ENCODE measurements around the gene C1GALT1C1. TPM values are rescaled to one million over a fixed set of nuclear protein-coding genes. Genes with fewer than 3 reads are reported as not detected.

The C1GALT1C1 gene
- total RNA-seq, 5 donors from 2014 or later (not counting 1 experiment from before 2014, with no cell fraction given): 6.6 to 18.5 (median 14.8) TPM

DNA sequence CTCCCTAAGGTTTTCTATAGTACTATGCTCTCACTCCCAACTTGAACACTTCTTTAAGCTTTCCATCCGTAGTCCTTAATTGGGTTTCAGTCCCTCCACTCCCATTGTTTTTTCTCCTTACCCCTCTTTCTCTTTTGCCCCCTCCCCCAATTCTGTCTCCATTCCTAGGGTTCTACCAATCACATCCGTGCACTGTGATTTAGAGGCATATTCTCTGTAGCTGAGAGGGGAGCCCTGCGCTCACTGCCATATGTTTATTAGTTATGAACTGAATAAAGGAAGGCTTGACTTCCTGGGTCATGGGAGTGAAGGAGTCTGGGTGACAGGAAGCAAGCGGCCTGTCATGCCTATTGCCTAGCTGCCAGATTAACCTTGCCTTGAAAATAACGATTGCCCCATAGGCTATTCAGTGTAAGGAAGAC is 25.5 kb downstream of the C1GALT1C1 start:
- peak overlapping the region; percentile 95 to 99 for H3K27ac Mint-ChIP-seq
- ATAC-seq (replicated peaks in 1 of 4) (peak; percentile 65 to 76 (median 70)), DNase-seq (peak in 33 of 35 experiments; percentile 5 to 62 (median 28))
- no peaks in the 10 kb centered on the region for H3K27me3 ChIP-seq (replicated peaks in 1 of 2; ENCODE audit: control insufficient read depth in 2 of 2, extremely low read depth in 1 of 2, insufficient read depth in 2 of 2, low read length in 1 of 2)
- ChIA-PET POLR2A (interaction anchor here (0.7 to 2.6 kb wide), 4 partner anchors 22 to 43 kb away, joined by 3 to 21 read pairs (median 9); partner anchors contain the start of gene CUL4B (in 1 of the 2)), CTCF (interaction anchor here in 1 of 2 donors (0.9 to 1.5 kb wide), 3 partner anchors 43 to 186 kb away, joined by 3 to 7 read pairs (median 6); partner anchors contain the start of gene CUL4B)
- H3K4me1 Mint-ChIP-seq: peaks cover 9 to 14% (median 14%) of the 10 kb centered on the region in 3 donors
- no peaks in the 10 kb centered on the region for H3K27me3 Mint-ChIP-seq
- peak overlapping the region; percentile 93 to 99 (median 97) for H3K4me3 Mint-ChIP-seq
- H3K27ac ChIP-seq (ENCODE audit: low read length): peak overlapping the region; percentile 88
- WGBS (ENCODE audit: insufficient coverage): 0% methylated on average over 1 of the region's 5 CpGs
- peak overlapping the region; percentile 61 to 87 for H3K4me3 ChIP-seq (ENCODE audit: control insufficient read depth in 1 of 2, extremely low read depth in 1 of 2, low read length in 1 of 2)
- H3K36me3 ChIP-seq (ENCODE audit: control insufficient read depth in 2 of 2, extremely low read depth in 1 of 2, insufficient read depth in 1 of 2, low read length in 1 of 2): peaks cover 0 to 6% of the 10 kb centered on the region in 2 donors
- H3K9me3 Mint-ChIP-seq: no peaks in the 10 kb centered on the region
- peaks cover 6 to 11% of the 10 kb centered on the region in 2 experiments for H3K4me1 ChIP-seq (ENCODE audit: control insufficient read depth in 1 of 2, extremely low read depth in 1 of 2, insufficient read depth in 2 of 2, low read length in 2 of 2)
- no peaks in the 10 kb centered on the region for H3K9me3 ChIP-seq
- peaks cover 4% of the 10 kb centered on the region for H3K36me3 Mint-ChIP-seq

DNA sequence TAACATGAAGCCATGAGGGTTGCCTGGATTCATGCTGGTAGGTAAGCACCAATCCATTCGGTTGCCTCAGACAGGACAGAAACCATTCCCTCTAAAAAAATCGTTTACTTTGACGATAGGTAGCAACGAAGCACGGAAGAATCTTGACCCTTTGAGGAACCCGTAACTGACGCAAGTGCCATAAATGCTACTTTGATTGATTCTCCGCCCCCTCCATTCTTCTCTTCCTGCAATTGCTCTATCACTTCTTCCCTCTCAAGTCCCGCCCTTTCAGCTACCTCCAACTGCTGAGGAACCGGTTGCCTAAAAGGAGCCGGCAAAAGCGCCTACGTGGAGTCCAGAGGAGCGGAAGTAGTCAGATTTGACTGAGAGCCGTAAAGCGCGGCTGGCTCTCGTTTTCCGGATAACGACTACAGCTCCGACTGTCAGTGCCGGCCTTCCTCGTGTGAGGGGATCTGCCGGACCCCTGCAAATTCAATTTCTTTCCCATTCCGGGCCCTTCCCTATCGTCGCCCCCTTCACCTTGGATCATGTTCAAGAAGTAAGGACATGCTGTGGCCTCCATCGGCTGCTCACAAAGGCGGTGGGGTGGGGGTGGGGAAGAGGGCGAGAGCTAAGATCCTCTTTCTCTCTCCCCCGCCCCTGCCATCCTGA is 26.0 kb downstream of the C1GALT1C1 start, which contains the start of gene MCTS1:
Gene MCTS1, plus strand, starts transcription at position 395 of the 654 bp plus-strand sequence. Its CDS starts 136 bp downstream, at position 531.
- ChIA-PET POLR2A (interaction anchor here (0.7 to 2.6 kb wide), 5 partner anchors 23 to 45 kb away, joined by 3 to 21 read pairs (median 7); partner anchors contain the start of gene CUL4B (in 1 of the 2)), CTCF (interaction anchor here (0.6 to 1.5 kb wide), 4 partner anchors 43 to 186 kb away, joined by 3 to 7 read pairs (median 6); partner anchors contain the start of gene CUL4B (in 1 of the 2))
- H3K36me3 Mint-ChIP-seq: peaks cover 4% of the 10 kb centered on the region

DNA sequence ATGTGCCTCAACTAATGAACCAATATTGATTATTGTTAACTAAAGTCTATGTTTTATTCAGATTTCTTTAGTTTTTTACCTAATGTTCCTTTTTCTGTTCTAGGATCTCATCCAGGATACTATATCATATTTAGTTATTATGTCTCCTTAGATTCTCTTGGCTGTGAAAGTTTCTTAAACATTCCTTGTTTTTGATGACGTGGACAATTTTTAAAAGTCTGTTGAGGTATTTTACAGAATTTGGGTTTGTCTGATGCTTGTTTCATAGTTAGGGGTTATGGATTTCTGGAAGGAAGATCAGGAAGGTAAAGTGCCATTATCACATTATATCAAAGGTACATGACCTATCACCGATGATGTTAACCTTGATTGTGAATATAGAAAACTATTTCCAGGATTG is 44.2 kb downstream of the C1GALT1C1 start:
- Mint-ChIP-seq H3K9me3 (peaks cover 0 to 4% (median 0%) of the 10 kb centered on the region in 3 donors), H3K36me3 (no peaks in the 10 kb centered on the region), H3K4me1 (no peaks in the 10 kb centered on the region), H3K27me3 (peaks cover 1 to 29% of the 10 kb centered on the region in 2 donors), H3K27ac (no peak overlapping the region), H3K4me3 (no peak overlapping the region)
- ChIA-PET POLR2A (no interaction called here), CTCF (no interaction called here)
- DNase-seq: no peak
- H3K4me3 ChIP-seq (ENCODE audit: control insufficient read depth in 1 of 2, extremely low read depth in 1 of 2, low read length in 1 of 2): no peak overlapping the region
- no peaks in the 10 kb centered on the region for H3K9me3 ChIP-seq
- ATAC-seq (replicated peaks in 1 of 4): no peak
- H3K36me3 ChIP-seq (ENCODE audit: control insufficient read depth in 2 of 2, extremely low read depth in 1 of 2, insufficient read depth in 1 of 2, low read length in 1 of 2): no peaks in the 10 kb centered on the region
- H3K4me1 ChIP-seq (ENCODE audit: control insufficient read depth in 1 of 2, extremely low read depth in 1 of 2, insufficient read depth in 2 of 2, low read length in 2 of 2): no peaks in the 10 kb centered on the region
- WGBS (ENCODE audit: insufficient coverage): no CpG with 5 or more reads among the region's 2 CpGs
- H3K27ac ChIP-seq (ENCODE audit: low read length): no peak overlapping the region
- H3K27me3 ChIP-seq (replicated peaks in 1 of 2; ENCODE audit: control insufficient read depth in 2 of 2, extremely low read depth in 1 of 2, insufficient read depth in 2 of 2, low read length in 1 of 2): no peaks in the 10 kb centered on the region

More for the DNA sequence above, 26.0 kb downstream of the C1GALT1C1 start, which contains the start of gene MCTS1:
- peak; percentile 50 to 88 (median 73) for DNase-seq
- Histone ChIP-seq H3K9me3 (no peaks in the 10 kb centered on the region), H3K27ac (ENCODE audit: low read length) (peak within 1 kb of the TSS; percentile 88), H3K27me3 (replicated peaks in 1 of 2; ENCODE audit: control insufficient read depth in 2 of 2, extremely low read depth in 1 of 2, insufficient read depth in 2 of 2, low read length in 1 of 2) (no peaks in the 10 kb centered on the region), H3K4me1 (ENCODE audit: control insufficient read depth in 1 of 2, extremely low read depth in 1 of 2, insufficient read depth in 2 of 2, low read length in 2 of 2) (peaks cover 6 to 11% of the 10 kb centered on the region in 2 experiments), H3K36me3 (ENCODE audit: control insufficient read depth in 2 of 2, extremely low read depth in 1 of 2, insufficient read depth in 1 of 2, low read length in 1 of 2) (peaks cover 0 to 2% of the 10 kb centered on the region in 2 donors), H3K4me3 (ENCODE audit: control insufficient read depth in 1 of 2, extremely low read depth in 1 of 2, low read length in 1 of 2) (peak within 1 kb of the TSS; percentile 61 to 87)
- Mint-ChIP-seq H3K27ac (peak within 1 kb of the TSS; percentile 95 to 99), H3K9me3 (no peaks in the 10 kb centered on the region), H3K27me3 (no peaks in the 10 kb centered on the region), H3K4me1 (peaks cover 9 to 14% (median 14%) of the 10 kb centered on the region in 3 donors), H3K4me3 (peak within 1 kb of the TSS; percentile 93 to 99 (median 97))
- 0% methylated on average over 9 of the region's 31 CpGs for WGBS (ENCODE audit: insufficient coverage)
- ATAC-seq (replicated peaks in 1 of 4): peak; percentile 90 to 96 (median 91)

Other genes with a start within 250 kb of the C1GALT1C1 start
- 10 to 100 TPM; 21.5 to 32.2 (median 31.5) TPM for gene LAMP2, start 160.8 kb downstream of the C1GALT1C1 start, total RNA-seq
- 10 to 100 TPM; 39.4 to 44.8 (median 43.1) TPM for gene CUL4B, start 69.1 kb downstream of the C1GALT1C1 start, total RNA-seq
- 10 to 100 TPM; 18.9 to 27.2 (median 25.3) TPM for gene MCTS1, start 26.0 kb downstream of the C1GALT1C1 start, total RNA-seq
- not detected for gene CT47B1, start 245.8 kb upstream of the C1GALT1C1 start, total RNA-seq

All from T-cell (primary cell).